GM12874 (cell line): ENCODE data around the gene UBE2J1.

Source experiments
- CTCF ChIP-seq: IDR thresholded peaks from 2 replicates; pipeline ENCODE4 v1.5.1; 2011; ENCODE audit warnings: low read depth, mild to moderate bottlenecking, control low read depth, low read length, moderate library complexity; ENCODE audit not compliant: insufficient read depth

The UBE2J1 gene

GRCh38 chr6:89387516-89388201 is 35.1 kb upstream of the UBE2J1 start:
- TF ChIP-seq CTCF, result no peak

- no peak for TF ChIP-seq CTCF
Observed at GRCh38 chr6:89386917-89387491, 34.5 kb upstream of the UBE2J1 start.

GRCh38 chr6:89385846-89386245 is 33.3 kb upstream of the UBE2J1 start:
- no peak for TF ChIP-seq CTCF

- no peak for TF ChIP-seq CTCF
Observed at GRCh38 chr6:89385156-89385667, 32.7 kb upstream of the UBE2J1 start.

GRCh38 chr6:89381031-89381430 is 28.5 kb upstream of the UBE2J1 start:
- TF ChIP-seq CTCF, result no peak

GRCh38 chr6:89379281-89379680 is 26.8 kb upstream of the UBE2J1 start:
- TF ChIP-seq CTCF, result no peak

- TF ChIP-seq CTCF, result no peak
Observed at GRCh38 chr6:89378628-89379027, 26.1 kb upstream of the UBE2J1 start.
